Suprapubic skin (tissue), 4 donors: ENCODE data around the gene HOXA5. TPM values are rescaled to one million over a fixed set of nuclear protein-coding genes. Genes with fewer than 3 reads are reported as not detected.

Source experiments
- DNase-seq, 2 donors: peaks; one replicate each; pipeline ENCODE4 v3.0.0-alpha.2; 2019; ENCODE audit warnings: low spot score in 2 of 2
- H3K27ac ChIP-seq: fragments of 200-600 bp; sonication (generic); one replicate; pipeline ENCODE4 v1.5.1; 2019
- H3K27me3 ChIP-seq: fragments of 200-600 bp; sonication (generic); one replicate; pipeline ENCODE4 v1.5.1; 2019
- H3K36me3 ChIP-seq: fragments of 200-600 bp; sonication (generic); one replicate; pipeline ENCODE4 v1.5.1; 2019
- H3K4me1 ChIP-seq: fragments of 200-600 bp; sonication (generic); one replicate; pipeline ENCODE4 v1.5.1; 2019
- H3K4me3 ChIP-seq: fragments of 200-600 bp; sonication (generic); one replicate; pipeline ENCODE4 v1.5.1; 2019; ENCODE audit warnings: mild to moderate bottlenecking
- H3K9me3 ChIP-seq: fragments of 200-600 bp; sonication (generic); one replicate; pipeline ENCODE4 v1.5.1; 2019
- EP300 ChIP-seq: sonication (generic); formaldehyde crosslinking; IDR thresholded peaks from one replicate; pipeline ENCODE4 v1.6.1; 2017; ENCODE audit warnings: antibody characterized with exemption
- POLR2A ChIP-seq, 2 donors: fragments of 450-650 bp; IDR thresholded peaks; one replicate each; pipeline ENCODE4 v1.6.1; 2017; ENCODE audit warnings: antibody characterized with exemption in 2 of 2, mild to moderate bottlenecking in 2 of 2, moderate library complexity in 2 of 2
- POLR2AphosphoS5 ChIP-seq, 3 donors: sonication (generic); formaldehyde crosslinking; IDR thresholded peaks; one replicate each; pipeline ENCODE4 v1.6.1; 2017; ENCODE audit warnings: antibody characterized with exemption in 3 of 3
- WGBS: methylation state at CpG from one replicate; pipeline ENCODE4 v1.1.5; 2018; 5-methylcytosine and 5-hydroxymethylcytosine counted together
- total RNA-seq, 4 donors: library from RNA; depleted of rRNA; stranded (reverse); fragments of >200 nt; gene quantifications; one replicate each; pipeline ENCODE4 v1.1.0, GENCODE V29; 2016
- TF ChIP-seq, protein P1 (sequence below), 2 donors: fragments of 200-600 bp in 1 of 2; fragments of 450-650 bp in 1 of 2; sonication (generic) in 1 of 2; IDR thresholded peaks; one replicate each; pipeline ENCODE4 v1.5.1; 2016 to 2019; ENCODE audit warnings: antibody characterized with exemption in 2 of 2, mild to moderate bottlenecking in 1 of 2, moderate library complexity in 1 of 2

The HOXA5 gene
- total RNA-seq, 4 donors from 2014 or later: 4.7 to 16.3 (median 14.6) TPM

DNA sequence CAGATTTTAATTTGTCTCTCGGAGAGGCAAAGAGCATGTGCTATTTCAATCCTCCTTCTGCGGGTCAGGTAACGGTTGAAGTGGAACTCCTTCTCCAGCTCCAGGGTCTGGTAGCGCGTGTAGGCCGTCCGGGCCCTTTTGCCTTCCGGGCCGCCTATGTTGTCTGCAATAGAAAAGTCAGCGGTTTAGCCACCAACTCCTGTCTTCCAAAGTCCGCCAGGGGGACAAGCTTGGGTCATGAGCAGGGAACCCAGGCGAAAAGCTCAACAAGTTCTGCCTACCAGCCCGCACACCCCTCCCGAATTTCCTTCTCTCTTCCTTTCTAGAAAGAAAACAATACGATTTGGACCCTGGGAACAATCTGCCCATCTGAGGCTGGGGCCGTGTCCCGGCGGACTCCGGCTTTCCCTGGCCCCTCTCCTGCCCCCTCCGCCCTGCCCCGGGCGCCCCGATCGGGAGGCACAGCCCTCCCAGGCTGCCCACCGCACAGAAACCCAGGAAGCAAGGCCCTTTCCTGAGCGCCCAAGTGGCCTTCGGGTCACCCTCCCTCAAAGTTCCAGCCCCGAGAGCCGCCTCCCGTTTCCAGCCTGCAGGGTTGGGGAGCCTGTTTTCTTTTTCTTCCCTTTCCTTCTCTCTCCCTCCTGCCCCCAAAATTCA is 1.4 kb downstream of the HOXA5 start:
- peak in 1 of 2 donors; percentile 74 for DNase-seq
- Histone ChIP-seq H3K36me3 (peaks cover 16% of the 10 kb centered on the region), H3K4me3 (peak overlapping the region; percentile 53), H3K27ac (peak overlapping the region; percentile 88), H3K9me3 (no peaks in the 10 kb centered on the region), H3K4me1 (peaks cover 36% of the 10 kb centered on the region), H3K27me3 (no peaks in the 10 kb centered on the region)
- no peak for TF ChIP-seq POLR2AphosphoS5 (IDR thresholded peaks at IDR 0.05)
- no peak for TF ChIP-seq EP300
- TF ChIP-seq, protein P1, sequence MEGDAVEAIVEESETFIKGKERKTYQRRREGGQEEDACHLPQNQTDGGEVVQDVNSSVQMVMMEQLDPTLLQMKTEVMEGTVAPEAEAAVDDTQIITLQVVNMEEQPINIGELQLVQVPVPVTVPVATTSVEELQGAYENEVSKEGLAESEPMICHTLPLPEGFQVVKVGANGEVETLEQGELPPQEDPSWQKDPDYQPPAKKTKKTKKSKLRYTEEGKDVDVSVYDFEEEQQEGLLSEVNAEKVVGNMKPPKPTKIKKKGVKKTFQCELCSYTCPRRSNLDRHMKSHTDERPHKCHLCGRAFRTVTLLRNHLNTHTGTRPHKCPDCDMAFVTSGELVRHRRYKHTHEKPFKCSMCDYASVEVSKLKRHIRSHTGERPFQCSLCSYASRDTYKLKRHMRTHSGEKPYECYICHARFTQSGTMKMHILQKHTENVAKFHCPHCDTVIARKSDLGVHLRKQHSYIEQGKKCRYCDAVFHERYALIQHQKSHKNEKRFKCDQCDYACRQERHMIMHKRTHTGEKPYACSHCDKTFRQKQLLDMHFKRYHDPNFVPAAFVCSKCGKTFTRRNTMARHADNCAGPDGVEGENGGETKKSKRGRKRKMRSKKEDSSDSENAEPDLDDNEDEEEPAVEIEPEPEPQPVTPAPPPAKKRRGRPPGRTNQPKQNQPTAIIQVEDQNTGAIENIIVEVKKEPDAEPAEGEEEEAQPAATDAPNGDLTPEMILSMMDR (IDR thresholded peaks at IDR 0.05): no peak
- no peak for TF ChIP-seq POLR2A (IDR thresholded peaks at IDR 0.05)
- 73% methylated on average over 30 of the region's 30 CpGs for WGBS

- H3K9me3 ChIP-seq: no peaks in the 10 kb centered on the region
- TF ChIP-seq POLR2A (IDR thresholded peaks at IDR 0.05) (no peak), EP300 (no peak), POLR2AphosphoS5 (IDR thresholded peaks at IDR 0.05) (no peak)
- TF ChIP-seq, protein P1 (IDR thresholded peaks at IDR 0.05): no peak
- peaks cover 16% of the 10 kb centered on the region for H3K36me3 ChIP-seq
- peak overlapping the region; percentile 53 for H3K4me3 ChIP-seq
- H3K4me1 ChIP-seq: peaks cover 36% of the 10 kb centered on the region
- DNase-seq: no peak
- H3K27ac ChIP-seq: no peak overlapping the region
- WGBS: 70% methylated on average over 18 of the region's 18 CpGs
- H3K27me3 ChIP-seq: no peaks in the 10 kb centered on the region
These were observed 2.2 kb downstream of the HOXA5 start for GRCh38 chr7:27141137-27141922.

- TF ChIP-seq POLR2A (IDR thresholded peaks at IDR 0.05) (no peak), POLR2AphosphoS5 (IDR thresholded peaks at IDR 0.05) (no peak), EP300 (no peak)
- TF ChIP-seq, protein P1 (IDR thresholded peaks at IDR 0.05): no peak
- no peak for DNase-seq
- Histone ChIP-seq H3K4me3 (peak overlapping the region; percentile 28), H3K27me3 (no peaks in the 10 kb centered on the region), H3K27ac (peak overlapping the region; percentile 52), H3K9me3 (no peaks in the 10 kb centered on the region), H3K36me3 (peaks cover 11% of the 10 kb centered on the region), H3K4me1 (peaks cover 43% of the 10 kb centered on the region)
- WGBS: 82% methylated on average over 15 of the region's 15 CpGs
These were observed 3.2 kb downstream of the HOXA5 start for GRCh38 chr7:27140126-27140857.

- Histone ChIP-seq H3K4me3 (peak overlapping the region; percentile 28), H3K9me3 (no peaks in the 10 kb centered on the region), H3K27me3 (no peaks in the 10 kb centered on the region), H3K36me3 (peaks cover 4% of the 10 kb centered on the region), H3K4me1 (peaks cover 48% of the 10 kb centered on the region), H3K27ac (peak overlapping the region; percentile 52)
- TF ChIP-seq POLR2AphosphoS5 (IDR thresholded peaks at IDR 0.05): no peak
- TF ChIP-seq, protein P1 (IDR thresholded peaks at IDR 0.05): no peak
- TF ChIP-seq EP300: no peak
- TF ChIP-seq POLR2A (IDR thresholded peaks at IDR 0.05): no peak
- 67% methylated on average over 41 of the region's 53 CpGs for WGBS
- peak; percentile 61 to 80 for DNase-seq
These were observed 4.0 kb downstream of the HOXA5 start for GRCh38 chr7:27139334-27140125.
